Metanephros (tissue), 1 donor: Measurements from ENCODE around the gene DYRK1A. TPM values are rescaled to one million over a fixed set of nuclear protein-coding genes. Genes with fewer than 3 reads are reported as not detected.

Experiments
- total RNA-seq: library from RNA; depleted of rRNA; stranded (reverse); fragments of >200 nt; gene quantifications from one replicate; pipeline ENCODE4 v1.2.3, GENCODE V29; 2014

The DYRK1A gene
- 115 TPM for total RNA-seq

DNA sequence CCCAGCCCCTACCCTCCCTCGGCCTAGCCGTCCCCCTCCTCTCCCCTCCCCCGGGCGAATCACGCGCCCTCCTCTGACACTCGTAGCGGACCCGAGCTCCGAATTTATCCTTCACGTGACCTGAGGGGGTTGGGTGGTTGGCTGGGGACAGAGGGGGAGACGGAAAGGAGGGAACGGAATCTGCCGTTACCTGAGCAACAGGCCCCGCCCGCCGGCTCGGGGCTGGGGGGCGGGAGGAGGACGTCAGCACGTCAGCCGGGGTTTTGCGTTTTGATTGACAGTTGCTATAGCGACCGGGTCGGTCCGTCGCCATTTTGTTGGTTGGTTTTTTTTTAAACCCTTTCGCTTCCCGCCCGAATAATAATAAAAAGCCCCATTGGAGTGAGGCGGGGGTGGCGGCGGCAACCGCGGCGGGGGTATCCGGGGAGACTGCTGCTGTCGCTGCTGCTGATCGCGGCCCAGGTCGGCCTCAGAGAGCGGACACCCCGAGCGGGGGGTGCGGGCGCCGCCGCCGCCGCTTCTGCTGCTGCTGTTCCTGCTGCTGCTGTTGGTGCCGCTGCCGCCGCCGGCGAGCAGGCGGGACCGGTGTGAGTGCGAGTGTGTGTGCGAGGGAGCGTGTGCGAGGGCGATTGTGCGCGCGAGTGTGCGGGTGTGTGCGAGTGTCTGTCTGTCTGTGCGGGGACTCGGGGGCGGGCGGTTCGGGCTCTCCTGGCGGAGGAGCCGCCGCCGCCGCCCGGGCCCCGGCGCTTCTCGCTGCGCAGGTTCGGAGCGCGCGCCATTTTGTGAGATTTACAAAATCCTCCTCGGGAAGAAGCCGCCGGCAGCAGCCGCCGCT lies at the start of gene DYRK1A:
Gene DYRK1A, plus strand, starts transcription at position 292 of the 835 bp plus-strand sequence. CDS start 53,602 bp downstream, outside the sequence.

Other genes starting within 250 kb of the DYRK1A start
- 45.5 TPM for gene VPS26C, start 99.4 kb upstream of the DYRK1A start, total RNA-seq